Erythroblast (primary cell): ENCODE measurements around the gene JUNB.

Source experiments
- GATA1 ChIP-seq: IDR thresholded peaks from 2 replicates; pipeline ENCODE4 v1.6.1; 2011; ENCODE audit warnings: low read depth, mild to moderate bottlenecking, control low read depth, low read length, moderate library complexity
- POLR2A ChIP-seq: IDR thresholded peaks from 2 replicates; pipeline ENCODE4 v1.6.1; 2011; ENCODE audit warnings: mild to moderate bottlenecking, low read length

- TF ChIP-seq POLR2A (no peak), GATA1 (no peak)
These were observed 41.3 kb upstream of the JUNB start for GRCh38 chr19:12749938-12750521.
